Measurements from ENCODE around the gene CDK17.

DNA sequence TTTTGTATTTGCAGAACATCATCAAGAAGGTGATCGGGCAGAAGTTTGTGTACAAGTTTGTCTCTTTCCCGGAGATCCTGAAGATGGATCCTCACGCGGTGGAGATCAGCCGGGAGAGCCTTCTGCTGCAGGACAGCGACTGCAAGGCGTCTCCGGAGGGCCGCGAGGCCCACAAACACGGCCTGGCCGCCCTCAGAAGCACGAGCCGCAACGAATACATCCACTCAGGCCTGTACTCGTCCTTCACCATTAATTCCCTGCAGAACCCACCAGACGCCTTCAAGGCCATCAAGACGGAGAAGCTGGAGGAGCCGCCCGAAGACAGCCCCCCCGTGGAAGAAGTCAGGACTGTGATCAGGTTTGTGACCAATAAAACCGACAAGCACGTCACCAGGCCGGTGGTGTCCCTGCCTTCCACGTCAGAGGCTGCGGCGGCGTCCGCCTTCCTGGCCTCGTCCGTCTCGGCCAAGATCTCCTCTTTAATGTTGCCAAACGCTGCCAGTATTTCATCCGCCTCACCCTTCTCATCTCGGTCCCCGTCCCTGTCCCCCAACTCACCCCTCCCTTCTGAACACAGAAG lies 153.2 kb downstream of the CDK17 start:
- TF ChIP-seq POLR2A (IDR thresholded peaks at IDR 0.05), result no peak
- TF ChIP-seq, protein P1, sequence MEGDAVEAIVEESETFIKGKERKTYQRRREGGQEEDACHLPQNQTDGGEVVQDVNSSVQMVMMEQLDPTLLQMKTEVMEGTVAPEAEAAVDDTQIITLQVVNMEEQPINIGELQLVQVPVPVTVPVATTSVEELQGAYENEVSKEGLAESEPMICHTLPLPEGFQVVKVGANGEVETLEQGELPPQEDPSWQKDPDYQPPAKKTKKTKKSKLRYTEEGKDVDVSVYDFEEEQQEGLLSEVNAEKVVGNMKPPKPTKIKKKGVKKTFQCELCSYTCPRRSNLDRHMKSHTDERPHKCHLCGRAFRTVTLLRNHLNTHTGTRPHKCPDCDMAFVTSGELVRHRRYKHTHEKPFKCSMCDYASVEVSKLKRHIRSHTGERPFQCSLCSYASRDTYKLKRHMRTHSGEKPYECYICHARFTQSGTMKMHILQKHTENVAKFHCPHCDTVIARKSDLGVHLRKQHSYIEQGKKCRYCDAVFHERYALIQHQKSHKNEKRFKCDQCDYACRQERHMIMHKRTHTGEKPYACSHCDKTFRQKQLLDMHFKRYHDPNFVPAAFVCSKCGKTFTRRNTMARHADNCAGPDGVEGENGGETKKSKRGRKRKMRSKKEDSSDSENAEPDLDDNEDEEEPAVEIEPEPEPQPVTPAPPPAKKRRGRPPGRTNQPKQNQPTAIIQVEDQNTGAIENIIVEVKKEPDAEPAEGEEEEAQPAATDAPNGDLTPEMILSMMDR (IDR thresholded peaks at IDR 0.05 in 8 of 11, conservative IDR thresholded peaks at IDR 0.05 in 3 of 11), result no peak
